Activated CD4-positive, alpha-beta T cell treated with anti-CD3 and anti-CD28 coated beads for 36 hours (primary cell): ENCODE data around the gene ATG10. TPM values are rescaled to one million over a fixed set of nuclear protein-coding genes. Genes with fewer than 3 reads are reported as not detected.
"Not testable (repeated sequence)": the region's sequence is repeated elsewhere in the genome, so short reads cannot be mapped to it uniquely, and the experiment has no call there.

Experiments used
- ATAC-seq: fragments of 200-7000 bp; cut with Tn5 transposase; one replicate; pipeline ENCODE4 v1.10.0; 2021; ENCODE audit warnings: mild to moderate bottlenecking, moderate library complexity
- CTCF ChIA-PET: fragments of 350-600 bp; sonication (Branson Sonifier 250); formaldehyde crosslinking; loops from one replicate; lab custom pipeline; 2021; ENCODE audit warnings: antibody characterized with exemption; lab: Charles Lee
- POLR2A ChIA-PET: fragments of 350-600 bp; sonication (Branson Sonifier 250); formaldehyde crosslinking; loops from one replicate; lab custom pipeline; 2021; ENCODE audit warnings: antibody characterized with exemption, inconsistent platforms; lab: Charles Lee
- DNase-seq: peaks from one replicate; pipeline ENCODE4 v3.0.0-alpha.2; 2020
- H3K27ac Mint-ChIP-seq: one replicate; pipeline ENCODE4 v1.8.0; 2021; ENCODE audit warnings: mixed read lengths
- H3K27me3 Mint-ChIP-seq: one replicate; pipeline ENCODE4 v1.8.0; 2021; ENCODE audit warnings: mixed read lengths
- H3K36me3 Mint-ChIP-seq: one replicate; pipeline ENCODE4 v1.8.0; 2021; ENCODE audit warnings: low read depth, mixed read lengths
- H3K4me1 Mint-ChIP-seq: one replicate; pipeline ENCODE4 v1.8.0; 2021; ENCODE audit warnings: mixed read lengths
- H3K4me3 Mint-ChIP-seq: one replicate; pipeline ENCODE4 v1.8.0; 2021; ENCODE audit warnings: mild to moderate bottlenecking, moderate library complexity, mixed read lengths
- H3K9me3 Mint-ChIP-seq: one replicate; pipeline ENCODE4 v1.8.0; 2021; ENCODE audit warnings: low read depth, mixed read lengths
- intact Hi-C, 2 experiments: fragments of 100-400 bp; cut with DNase I in 1 of 2; cut with micrococcal nuclease in 1 of 2; formaldehyde crosslinking; loops; one replicate each; pipeline versions ENCODE4 v1.14.2 to v1.15.1; 2022 to 2024; cut with DNase I, micrococcal nuclease
- total RNA-seq, 2 experiments: library from RNA; stranded (reverse); gene quantifications; one replicate each; pipeline ENCODE4 v1.2.3, GENCODE V29; 2021

ATG10 gene
- total RNA-seq, 2 experiments from 2014 or later, result 4.7 to 8.1 TPM

DNA sequence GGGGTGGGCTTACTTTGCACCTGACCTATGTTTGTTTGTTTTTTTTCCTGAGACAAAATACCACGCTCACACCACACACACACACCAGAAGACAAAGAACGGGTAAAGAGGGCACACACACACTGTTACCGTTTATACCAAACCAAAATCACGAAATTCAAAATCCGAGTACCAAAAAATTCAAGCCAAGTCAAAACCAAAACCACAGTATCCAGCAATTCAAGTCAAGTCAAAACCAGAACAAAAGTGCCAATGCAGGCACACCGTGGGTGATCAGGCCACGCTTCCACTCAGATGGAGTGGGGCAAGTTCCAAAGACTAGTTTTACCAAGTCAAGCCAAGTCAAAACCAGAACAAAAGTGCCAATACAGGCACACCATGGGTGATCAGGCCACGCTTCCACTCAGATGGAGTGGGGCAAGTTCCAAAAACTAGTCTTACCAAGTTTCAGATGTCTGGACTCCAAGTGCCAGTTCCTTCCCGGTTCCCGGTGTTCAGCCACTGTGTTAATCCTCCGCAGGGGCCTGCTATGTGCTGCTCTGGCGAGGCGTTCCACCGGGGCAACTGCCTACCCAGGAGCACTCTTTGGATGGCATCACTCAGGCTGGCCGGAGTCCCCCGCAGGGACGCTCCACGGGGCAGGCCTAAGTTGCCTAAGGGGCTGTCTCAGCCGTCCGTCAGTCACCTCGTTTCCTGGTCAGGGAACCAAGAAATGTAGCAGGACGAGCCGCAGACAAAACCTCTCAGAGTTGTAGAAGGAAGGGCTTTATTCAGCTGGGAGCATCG, 300.9 kb downstream of the ATG10 start:
- H3K27me3 Mint-ChIP-seq, CTCF ChIA-PET, POLR2A ChIA-PET, H3K9me3 Mint-ChIP-seq, H3K4me3 Mint-ChIP-seq, DNase-seq, ATAC-seq: not testable (repeated sequence)
- H3K36me3 Mint-ChIP-seq, result peaks cover 71% of the 10 kb centered on the region
- intact Hi-C loops, result loop anchor here in 1 of 2 experiments (10.0 kb wide), 1 partner anchor 1618 kb away; the partner anchor contains the start of genes DHFR and MSH3
- H3K27ac Mint-ChIP-seq, result peak overlapping the region; percentile 70
- H3K4me1 Mint-ChIP-seq, result peaks cover 35% of the 10 kb centered on the region

DNA sequence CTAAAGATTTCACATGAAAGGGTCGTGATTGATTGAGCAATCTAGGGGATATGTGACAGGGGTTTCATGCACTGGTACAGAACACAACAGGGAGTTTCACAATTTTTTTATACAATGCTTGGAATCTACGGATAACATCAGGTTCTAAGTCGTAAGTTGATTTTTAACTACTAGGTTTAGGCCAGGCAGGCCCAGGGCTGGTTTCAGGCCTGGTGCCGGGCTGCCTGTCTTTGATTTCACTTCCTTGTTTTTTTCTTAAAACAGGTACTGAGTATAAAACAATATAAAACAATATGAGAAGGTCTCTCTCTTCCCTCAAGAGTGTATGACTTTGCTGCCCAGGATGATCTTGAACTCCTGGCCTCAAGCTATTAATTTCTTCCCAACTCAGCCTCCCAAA, 301.6 kb downstream of the ATG10 start:
- ATAC-seq, H3K4me3 Mint-ChIP-seq, H3K9me3 Mint-ChIP-seq, H3K27me3 Mint-ChIP-seq, DNase-seq, CTCF ChIA-PET: not testable (repeated sequence)
- intact Hi-C loops, result loop anchor here in 1 of 2 experiments (10.0 kb wide), 1 partner anchor 1619 kb away; the partner anchor contains the start of genes DHFR and MSH3
- peaks cover 35% of the 10 kb centered on the region for H3K4me1 Mint-ChIP-seq
- POLR2A ChIA-PET, result interaction anchor here (0.6 kb wide), 1 partner anchor 102 kb away, joined by 6 read pairs; no protein-coding TSS in a partner anchor
- peaks cover 72% of the 10 kb centered on the region for H3K36me3 Mint-ChIP-seq
- peak overlapping the region; percentile 70 for H3K27ac Mint-ChIP-seq

- H3K27ac Mint-ChIP-seq, result peak overlapping the region; percentile 43
- no peak overlapping the region for H3K4me3 Mint-ChIP-seq
- POLR2A ChIA-PET, result interaction anchor here (0.6 to 1.2 kb wide), 3 partner anchors 22 to 423 kb away, joined by 3 read pairs; no protein-coding TSS in a partner anchor
- no peaks in the 10 kb centered on the region for H3K9me3 Mint-ChIP-seq
- peaks cover 65% of the 10 kb centered on the region for H3K36me3 Mint-ChIP-seq
- intact Hi-C loops, result loop anchor here (5.0 to 10.0 kb wide), 3 partner anchors 302 to 1867 kb away; partner anchors contain the start of genes ATG10 (in 1 of the 2), DHFR (in 1 of the 2), MSH3 (in 1 of the 2) and ZFYVE16 (in 1 of the 2)
- no peak for ATAC-seq
- H3K4me1 Mint-ChIP-seq, result peaks cover 39% of the 10 kb centered on the region
- CTCF ChIA-PET, result interaction anchor here (1.0 kb wide), 1 partner anchor 36 kb away, joined by 3 read pairs; no protein-coding TSS in a partner anchor
- peak; percentile 17 for DNase-seq
- H3K27me3 Mint-ChIP-seq, result no peaks in the 10 kb centered on the region
Measured at GRCh38 chr5:82274343-82275211, 302.8 kb downstream of the ATG10 start.

DNA sequence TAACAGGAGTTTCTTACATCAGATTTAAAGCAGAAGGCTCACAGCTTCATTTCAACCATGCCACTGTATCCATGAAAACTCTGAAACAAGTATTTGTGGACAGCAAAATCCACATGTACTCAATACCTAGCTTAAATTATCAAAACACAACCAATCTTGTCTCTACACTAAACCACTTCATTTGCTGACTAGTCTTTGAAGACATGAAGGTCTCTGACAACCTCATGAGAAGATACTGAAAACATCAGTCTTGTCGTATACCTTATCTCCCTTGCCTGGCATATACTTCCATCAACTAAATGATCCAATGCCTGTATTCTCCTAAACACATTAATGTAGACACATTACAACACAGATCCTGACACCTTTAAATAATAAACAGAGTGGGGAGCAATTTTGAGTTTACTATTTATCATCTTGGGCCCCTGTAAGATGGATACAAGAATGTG, 303.4 kb downstream of the ATG10 start:
- H3K27me3 Mint-ChIP-seq, result no peaks in the 10 kb centered on the region
- no peaks in the 10 kb centered on the region for H3K9me3 Mint-ChIP-seq
- CTCF ChIA-PET, result interaction anchor here (1.0 kb wide), 1 partner anchor 35 kb away, joined by 3 read pairs; no protein-coding TSS in a partner anchor

GRCh38 chr5:82276800-82277612, 305.2 kb downstream of the ATG10 start:
- no peaks in the 10 kb centered on the region for H3K9me3 Mint-ChIP-seq
- DNase-seq, result no peak
- intact Hi-C loops, result loop anchor here (5.0 to 10.0 kb wide), 3 partner anchors 305 to 1870 kb away; partner anchors contain the start of genes ATG10 (in 1 of the 2), DHFR (in 1 of the 2), MSH3 (in 1 of the 2) and ZFYVE16 (in 1 of the 2)
- peaks cover 53% of the 10 kb centered on the region for H3K36me3 Mint-ChIP-seq
- ChIA-PET CTCF (interaction anchor here (0.7 to 1.7 kb wide), 3 partner anchors 35 to 176 kb away, joined by 3 to 4 read pairs (median 4); no protein-coding TSS in a partner anchor), POLR2A (no interaction called here)
- no peak for ATAC-seq
- peak overlapping the region; percentile 86 for H3K4me3 Mint-ChIP-seq
- H3K27ac Mint-ChIP-seq, result peak overlapping the region; percentile 99
- H3K27me3 Mint-ChIP-seq, result no peaks in the 10 kb centered on the region
- H3K4me1 Mint-ChIP-seq, result peaks cover 54% of the 10 kb centered on the region

More for the DNA sequence above, 303.4 kb downstream of the ATG10 start:
- Mint-ChIP-seq H3K4me1 (peaks cover 45% of the 10 kb centered on the region), H3K27ac (peak overlapping the region; percentile 43), H3K4me3 (no peak overlapping the region), H3K36me3 (peaks cover 59% of the 10 kb centered on the region)
- ATAC-seq (no peak), DNase-seq (no peak)
- intact Hi-C loops, result loop anchor here (5.0 to 10.0 kb wide), 3 partner anchors 303 to 1868 kb away; partner anchors contain the start of genes ATG10 (in 1 of the 2), DHFR (in 1 of the 2), MSH3 (in 1 of the 2) and ZFYVE16 (in 1 of the 2)
- POLR2A ChIA-PET, result interaction anchor here (0.9 to 1.2 kb wide), 2 partner anchors 105 to 424 kb away, joined by 3 read pairs; no protein-coding TSS in a partner anchor

GRCh38 chr5:82277613-82277986, 305.8 kb downstream of the ATG10 start:
- Mint-ChIP-seq H3K9me3 (no peaks in the 10 kb centered on the region), H3K27me3 (no peaks in the 10 kb centered on the region), H3K36me3 (peaks cover 51% of the 10 kb centered on the region), H3K4me1 (peaks cover 52% of the 10 kb centered on the region), H3K4me3 (peak overlapping the region; percentile 86), H3K27ac (peak overlapping the region; percentile 99)
- intact Hi-C loops, result loop anchor here (5.0 to 10.0 kb wide), 3 partner anchors 305 to 1870 kb away; partner anchors contain the start of genes ATG10 (in 1 of the 2), DHFR (in 1 of the 2), MSH3 (in 1 of the 2) and ZFYVE16 (in 1 of the 2)
- no peak for DNase-seq
- no peak for ATAC-seq
- POLR2A ChIA-PET, result interaction anchor here (1.5 kb wide), 1 partner anchor 527 kb away, joined by 8 read pairs; the partner anchor contains the start of gene SSBP2
- CTCF ChIA-PET, result interaction anchor here (1.0 to 1.7 kb wide), 2 partner anchors 34 to 177 kb away, joined by 3 to 4 read pairs; no protein-coding TSS in a partner anchor

DNA sequence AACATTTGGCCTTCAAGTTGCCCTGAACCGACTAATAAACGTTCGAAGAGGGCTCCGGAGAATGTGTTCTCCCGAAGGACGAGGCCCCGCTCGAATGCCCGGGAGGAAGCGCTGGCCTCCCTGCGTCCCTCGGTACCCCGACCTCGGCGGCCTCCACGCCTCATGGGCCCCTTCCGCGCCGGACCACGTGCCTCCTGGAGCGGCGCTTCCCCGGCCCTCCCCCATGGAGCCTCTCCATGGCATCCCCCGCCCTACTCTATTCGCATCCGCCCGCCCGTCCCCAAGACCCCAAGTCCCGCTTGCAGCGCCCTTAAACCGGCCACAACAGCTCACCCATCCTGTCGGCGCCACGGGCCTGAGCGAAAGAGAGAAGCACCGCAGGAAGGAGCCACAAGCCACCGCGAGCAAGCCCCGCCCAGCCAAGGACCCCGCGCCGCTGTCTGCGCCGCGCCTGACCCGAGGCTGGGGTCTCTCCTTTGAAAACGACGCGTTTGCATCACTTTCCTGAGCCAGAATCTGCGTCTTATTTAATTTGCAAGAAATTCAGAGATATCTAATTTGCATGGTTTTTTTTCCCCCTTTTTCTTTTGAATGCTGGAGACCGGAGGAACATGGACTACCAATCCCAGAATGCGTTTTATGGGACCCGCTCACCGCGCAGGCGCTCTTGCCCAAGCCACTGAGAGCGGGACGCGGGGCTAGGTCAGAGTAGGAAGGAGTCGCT, 306.3 kb downstream of the ATG10 start, which contains the start of gene RPS23:
Gene RPS23 (minus strand): TSS at position 368 of the 724 bp plus-strand sequence. CDS start 31 bp downstream, at position 337.
- Mint-ChIP-seq H3K9me3 (no peaks in the 10 kb centered on the region), H3K27me3 (no peaks in the 10 kb centered on the region), H3K4me3 (peak within 1 kb of the TSS; percentile 86), H3K4me1 (peaks cover 47% of the 10 kb centered on the region), H3K36me3 (peaks cover 46% of the 10 kb centered on the region), H3K27ac (peak within 1 kb of the TSS; percentile 99)
- ChIA-PET POLR2A (interaction anchor here (1.5 kb wide), 1 partner anchor 527 kb away, joined by 8 read pairs; the partner anchor contains the start of gene SSBP2), CTCF (interaction anchor here (0.5 to 1.7 kb wide), 3 partner anchors 34 to 177 kb away, joined by 3 to 4 read pairs (median 3); no protein-coding TSS in a partner anchor)
- ATAC-seq (peak; percentile 95), DNase-seq (peak; percentile 93)
- intact Hi-C loops, result loop anchor here (1.0 to 10.0 kb wide), 10 partner anchors 79 to 1871 kb away; partner anchors contain the start of genes ATG10 (in 2 of the 2), TMEM167A (in 2 of the 2), XRCC4 (in 2 of the 2) and DHFR (in 1 of the 2)

- intact Hi-C loops, result loop anchor here (1.0 to 10.0 kb wide), 10 partner anchors 78 to 1872 kb away; partner anchors contain the start of genes ATG10 (in 2 of the 2), TMEM167A (in 2 of the 2), XRCC4 (in 2 of the 2) and DHFR (in 1 of the 2)
- ATAC-seq (no peak), DNase-seq (no peak)
- Mint-ChIP-seq H3K9me3 (no peaks in the 10 kb centered on the region), H3K4me1 (peaks cover 41% of the 10 kb centered on the region), H3K4me3 (peak overlapping the region; percentile 86), H3K36me3 (peaks cover 43% of the 10 kb centered on the region), H3K27ac (peak overlapping the region; percentile 99), H3K27me3 (no peaks in the 10 kb centered on the region)
- ChIA-PET POLR2A (interaction anchor here (1.5 kb wide), 1 partner anchor 528 kb away, joined by 8 read pairs; the partner anchor contains the start of gene SSBP2), CTCF (interaction anchor here (0.5 to 1.7 kb wide), 6 partner anchors 18 to 571 kb away, joined by 3 to 4 read pairs (median 4); no protein-coding TSS in a partner anchor)
Measured at GRCh38 chr5:82278711-82279370, 307.0 kb downstream of the ATG10 start.
